ENCODE measurements around the gene BACH2. TPM values are rescaled to one million over a fixed set of nuclear protein-coding genes. Genes with fewer than 3 reads are reported as not detected.

Gene BACH2
- total and polyA plus RNA-seq, 2 of the 8 experiments (the other 6 are each of a cell fraction or from before 2014, with no cell fraction given): 1.9 to 5.9 TPM

GRCh38 chr6:89944181-89944755, 352.4 kb downstream of the BACH2 start:
- H3K4me1 ChIP-seq (replicated peaks in 1 of 4; ENCODE audit: control insufficient read depth in 3 of 4, insufficient read depth in 4 of 4, low read length in 3 of 4): no peaks in the 10 kb centered on the region; a peak in 2 of 7 replicates
- POLR2A ChIA-PET (ENCODE audit: partially characterized antibody): interaction anchor here (0.7 kb wide), 1 partner anchor 41 kb away, joined by 3 read pairs; no protein-coding TSS in a partner anchor
- H4K8ac ChIP-seq (ENCODE audit: extremely low read depth, insufficient read depth, low read length): no peak overlapping the region
- no peak for DNase-seq (ENCODE audit: low read depth in 1 of 2, low spot score in 2 of 2)
- H3K4me3 ChIP-seq (ENCODE audit: extremely low read depth in 1 of 4, insufficient read depth in 2 of 4, low read depth in 3 of 4, low read length in 4 of 4): no peak overlapping the region
- H2BK5ac ChIP-seq (ENCODE audit: low read depth, low read length): no peak overlapping the region
- H2BK15ac ChIP-seq (ENCODE audit: low read length): no peak overlapping the region
- H3K4me2 ChIP-seq (ENCODE audit: insufficient read depth in 1 of 2, low read depth in 2 of 2, low read length in 2 of 2): no peak overlapping the region
- H3K79me1 ChIP-seq (ENCODE audit: low read depth, low read length): no peaks in the 10 kb centered on the region
- H3K27ac ChIP-seq (ENCODE audit: low read depth, low read length): no peak overlapping the region
- no peaks in the 10 kb centered on the region for H3K9me3 ChIP-seq (ENCODE audit: insufficient read depth in 2 of 2, low read depth in 1 of 2, low read length in 1 of 2)
- WGBS, 2 experiments (ENCODE audit: extremely low coverage in 1 of 2, insufficient coverage in 1 of 2, insufficient read length in 1 of 2, insufficient replicate concordance in 2 of 2, low coverage in 1 of 2, low lambda C conversion rate in 2 of 2, missing lambda C conversion rate in 1 of 2): 79% methylated on average over 4 of the region's 4 CpGs; no CpG with 5 or more reads in 1 of the 2 experiments
- no peak overlapping the region for H3K23ac ChIP-seq (ENCODE audit: insufficient read length)
- no peak overlapping the region for H2BK12ac ChIP-seq (ENCODE audit: low read depth, low read length)
- H2BK20ac ChIP-seq (ENCODE audit: low read length): no peak overlapping the region
- H4K5ac ChIP-seq (ENCODE audit: insufficient read length, low read depth, low read length): no peak overlapping the region
- H3K27me3 ChIP-seq (replicated peaks in 1 of 4; ENCODE audit: control insufficient read depth in 3 of 4, extremely low read depth in 1 of 4, insufficient read depth in 3 of 4, low read length in 3 of 4): no peaks in the 10 kb centered on the region
- H4K91ac ChIP-seq (replicated peaks; ENCODE audit: insufficient read length, low read length): no peak overlapping the region
- no peak overlapping the region for H3K4ac ChIP-seq (replicated peaks; ENCODE audit: insufficient read length, low read depth, low read length)
- H3K23me2 ChIP-seq (ENCODE audit: low read depth, low read length): no peaks in the 10 kb centered on the region
- H4K20me1 ChIP-seq (replicated peaks in 1 of 2; ENCODE audit: control insufficient read depth in 1 of 2, insufficient read depth in 2 of 2, low read length in 2 of 2): no peaks in the 10 kb centered on the region
- FAIRE-seq: no peak
- H3K36me3 ChIP-seq (ENCODE audit: control insufficient read depth in 2 of 4, insufficient read depth in 4 of 4, low read length in 3 of 4): no peaks in the 10 kb centered on the region
- no peak overlapping the region for H2BK120ac ChIP-seq (replicated peaks; ENCODE audit: low read depth, low read length)
- H3K56ac ChIP-seq (replicated peaks; ENCODE audit: insufficient read length, low read depth, low read length): no peak overlapping the region
- TF ChIP-seq SUZ12 (IDR thresholded peaks at IDR 0.05; ENCODE audit: low read length) (no peak), CREB1 (IDR thresholded peaks at IDR 0.05) (no peak), SRF (IDR thresholded peaks at IDR 0.05; ENCODE audit: low read depth, low read length) (no peak), RBBP5 (IDR thresholded peaks at IDR 0.05; ENCODE audit: borderline replicate concordance, low read depth, low read length) (no peak), TAF1 (IDR thresholded peaks at IDR 0.05; ENCODE audit: low read depth, low read length) (no peak), SP1 (IDR thresholded peaks at IDR 0.05; ENCODE audit: low read depth, low read length) (no peak), SP2 (IDR thresholded peaks at IDR 0.05; ENCODE audit: low read length) (no peak), HDAC2 (IDR thresholded peaks at IDR 0.05; ENCODE audit: borderline replicate concordance in 1 of 2, low read depth in 2 of 2, low read length in 2 of 2) (no peak), USF2 (IDR thresholded peaks at IDR 0.05; ENCODE audit: low read length) (no peak), HDAC6 (IDR thresholded peaks at IDR 0.05; ENCODE audit: low read depth, low read length) (no peak), BCL11A (IDR thresholded peaks at IDR 0.05; ENCODE audit: low read depth in 2 of 2, low read length in 2 of 2) (no peak)
- H3K18ac ChIP-seq (ENCODE audit: extremely low read depth, low read length): no peak overlapping the region
- CTCF ChIA-PET (ENCODE audit: partially characterized antibody): interaction anchor here (0.7 to 6.3 kb wide), 19 partner anchors 8 to 534 kb away, joined by 3 to 71 read pairs (median 4); no protein-coding TSS in a partner anchor
- no peaks in the 10 kb centered on the region for H3K79me2 ChIP-seq (ENCODE audit: control insufficient read depth in 1 of 2, insufficient read depth in 2 of 2, low read length in 2 of 2)
- no peak overlapping the region for H3K14ac ChIP-seq (ENCODE audit: insufficient read length)
- no peak overlapping the region for H2AK5ac ChIP-seq (ENCODE audit: low read depth, low read length)
- H2AFZ ChIP-seq (ENCODE audit: low read length): no peak overlapping the region
- H3K9ac ChIP-seq (replicated peaks in 1 of 4; ENCODE audit: extremely low read depth in 1 of 4, low read depth in 3 of 4, low read length in 3 of 4): no peak overlapping the region
